RWPE1 (cell line): ENCODE results near the gene BCR.

Experiments used
- CTCF ChIA-PET: fragments of 350-600 bp; sonication (Branson Sonifier 250); formaldehyde crosslinking; extraction: SDS; loops from one replicate; lab custom pipeline; 2021; lab: Yijun Ruan, JAX
- POLR2A ChIA-PET: fragments of 400-600 bp; formaldehyde crosslinking; extraction: SDS; loops from one replicate; lab custom pipeline; 2020; ENCODE audit warnings: antibody characterized with exemption; ENCODE audit not compliant: low non-redundant PET; lab: Yijun Ruan, JAX
- DNase-seq: peaks from one replicate; pipeline ENCODE4 v3.0.0; 2012; ENCODE audit warnings: low spot score
- H3K27ac ChIP-seq: fragments of 450-650 bp; 2 replicates; pipeline ENCODE4 v1.5.1; 2017
- CTCF ChIP-seq: fragments of 450-650 bp; conservative IDR thresholded peaks from 2 replicates; pipeline ENCODE4 v1.5.1; 2017; ENCODE audit warnings: low read depth, mild to moderate bottlenecking

The BCR gene

DNA sequence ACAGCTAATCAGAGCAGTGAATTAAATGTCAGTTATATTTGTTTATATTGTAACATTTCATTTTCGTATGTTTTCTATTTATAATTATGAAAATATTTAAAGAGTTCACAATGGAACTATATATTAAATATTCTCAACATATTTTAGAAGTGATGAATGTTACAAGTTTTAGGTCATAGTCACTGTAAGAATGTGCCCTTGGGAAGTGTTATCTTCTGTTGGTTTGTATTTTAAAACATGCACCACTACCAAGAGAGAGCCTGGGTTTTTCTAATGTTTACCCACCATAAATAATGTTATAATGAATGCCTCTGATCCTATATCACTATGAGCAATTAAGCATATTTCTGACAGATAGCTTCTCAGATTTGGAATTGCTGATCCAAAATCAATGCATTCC is 171.0 kb downstream of the BCR start:
- ChIA-PET POLR2A (no interaction called here), CTCF (no interaction called here)
- no peak overlapping the region for H3K27ac ChIP-seq
- TF ChIP-seq CTCF: no peak
- DNase-seq: no peak

- no peak for DNase-seq
- TF ChIP-seq CTCF: no peak
- CTCF ChIA-PET: no interaction called here
- POLR2A ChIA-PET: no interaction called here
- no peak overlapping the region for H3K27ac ChIP-seq
These were observed 172.7 kb downstream of the BCR start for GRCh38 chr22:23353004-23353403.

DNA sequence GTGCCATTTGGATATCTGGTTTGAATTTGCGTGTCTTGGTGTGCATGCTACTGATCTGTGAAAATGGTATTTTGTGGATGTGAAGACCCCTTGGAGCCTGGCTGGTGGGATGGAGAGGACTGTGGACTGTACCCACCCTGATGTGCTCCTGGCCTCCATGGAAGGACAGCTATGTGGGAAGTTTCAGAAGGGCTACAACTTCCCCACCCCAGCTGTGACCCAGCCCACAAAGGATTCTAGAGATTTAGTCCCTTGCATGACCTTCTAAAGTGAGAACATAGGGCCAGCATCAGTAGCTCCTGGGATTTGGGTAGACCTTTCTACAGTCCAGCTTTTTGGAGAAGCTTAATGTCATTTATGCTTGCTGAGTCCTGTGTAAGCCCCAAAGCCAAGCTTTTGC is 173.4 kb downstream of the BCR start:
- POLR2A ChIA-PET: no interaction called here
- DNase-seq: no peak
- TF ChIP-seq CTCF: no peak
- H3K27ac ChIP-seq: no peak overlapping the region
- CTCF ChIA-PET: no interaction called here

DNA sequence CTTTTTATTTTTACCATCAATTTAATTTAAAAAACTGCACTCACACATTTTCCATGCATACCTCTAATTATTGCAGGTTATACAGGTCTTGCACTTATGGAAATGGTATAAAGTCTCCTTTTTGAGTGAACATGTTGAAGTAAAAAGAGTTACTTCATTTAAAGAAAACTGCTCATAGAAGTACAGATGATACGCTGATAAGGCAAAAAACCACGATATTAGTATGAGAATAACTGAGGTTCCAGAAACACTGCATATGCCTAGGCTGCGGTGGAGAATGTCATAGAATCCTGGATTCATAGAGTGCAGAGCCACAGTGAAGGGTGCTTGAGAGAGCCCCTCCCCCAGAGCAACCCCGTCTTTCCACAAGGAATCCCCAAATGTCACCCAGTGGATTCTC is 175.8 kb downstream of the BCR start:
- ChIA-PET POLR2A (no interaction called here), CTCF (no interaction called here)

GRCh38 chr22:23357053-23357452 is 176.7 kb downstream of the BCR start:
- ChIA-PET POLR2A (no interaction called here), CTCF (no interaction called here)
- no peak for DNase-seq
- H3K27ac ChIP-seq: no peak overlapping the region
- no peak for TF ChIP-seq CTCF

More for the DNA sequence above, 175.8 kb downstream of the BCR start:
- DNase-seq: no peak
- no peak overlapping the region for H3K27ac ChIP-seq
- no peak for TF ChIP-seq CTCF

DNA sequence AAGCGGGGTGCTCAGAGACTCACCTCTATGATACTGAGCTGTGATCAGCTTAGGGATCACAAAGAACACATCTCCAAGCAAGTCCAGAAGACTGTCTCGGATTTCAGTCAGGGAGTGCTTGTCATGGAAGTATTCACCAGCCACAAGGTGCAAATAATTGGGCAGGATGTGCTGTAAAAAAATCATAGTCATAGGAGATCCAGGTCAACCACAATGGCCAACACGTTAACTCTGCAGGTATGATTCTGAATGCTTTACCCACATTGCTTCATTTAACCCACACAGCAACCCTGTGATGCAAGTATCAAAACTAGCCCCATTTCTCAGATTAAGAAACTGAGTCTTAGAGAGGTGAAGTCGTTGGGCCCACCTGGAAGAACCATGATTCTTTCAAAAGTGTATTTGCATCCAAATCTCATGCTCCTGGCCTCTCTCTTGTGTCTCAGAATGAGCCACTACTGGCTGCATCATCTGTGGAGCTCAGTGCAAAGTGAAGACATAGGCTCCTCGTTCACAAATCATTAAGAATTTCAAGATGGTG is 179.3 kb downstream of the BCR start:
- ChIA-PET CTCF (interaction anchor here (0.6 kb wide), 1 partner anchor 1450 kb away, joined by 4 read pairs; no protein-coding TSS in a partner anchor), POLR2A (no interaction called here)
- DNase-seq: no peak
- no peak for TF ChIP-seq CTCF
- no peak overlapping the region for H3K27ac ChIP-seq
